GM12878 (cell line): ENCODE results near the gene RERE. TPM values are rescaled to one million over a fixed set of nuclear protein-coding genes. Genes with fewer than 3 reads are reported as not detected.
A peak's percentile ranks its signal among the peaks of the same experiment; 100 is the strongest.

Experiments used
- ATAC-seq: fragments of 200-7000 bp; cut with Tn5 transposase; 3 replicates; pipeline ENCODE4 v1.9.1; 2020; ENCODE audit warnings: mild to moderate bottlenecking, moderate library complexity
- BruUV-seq: library from RNA; stranded (reverse); fragments of 400-500 nt; replicated peaks from 2 replicates; lab custom pipeline; 2021; lab: Mats Ljungman, UMichigan
- CTCF ChIA-PET: fragments of 300-600 bp; sonication (Branson Sonifier 250); formaldehyde crosslinking; extraction: SDS; loops from one replicate; lab custom pipeline; 2021; ENCODE audit warnings: inconsistent platforms; lab: Yijun Ruan, JAX
- POLR2A ChIA-PET: fragments of 350-600 bp; formaldehyde crosslinking; extraction: SDS; loops from one replicate; lab custom pipeline; 2021; ENCODE audit warnings: inconsistent platforms; lab: Charles Lee
- RAD21 ChIA-PET: fragments of 300-600 bp; sonication (Branson Sonifier 250); formaldehyde crosslinking; loops from one replicate; lab custom pipeline; 2023; ENCODE audit warnings: antibody characterized with exemption; ENCODE audit not compliant: unreplicated experiment; lab: Charles Lee
- SMC1A ChIA-PET: fragments of 300-600 bp; sonication (Branson Sonifier 250); formaldehyde crosslinking; loops from one replicate; lab custom pipeline; 2023; ENCODE audit not compliant: unreplicated experiment, uncharacterized antibody; lab: Charles Lee
- DNase-seq: peaks from one replicate; pipeline ENCODE4 v3.0.0-alpha.2; 2011; ENCODE audit warnings: low read depth, low spot score
- FAIRE-seq: peaks from 3 replicates; lab custom pipeline; 2011; peaks lifted over from hg19 to GRCh38; lab: Jason Lieb, UNC
- H2AFZ ChIP-seq: 2 replicates; pipeline ENCODE4 v1.6.0; 2011; ENCODE audit warnings: low read depth, low read length, control low read depth; ENCODE audit not compliant: control insufficient read depth
- H3K27ac ChIP-seq: 2 replicates; pipeline ENCODE4 v1.5.1; 2011; ENCODE audit warnings: control low read depth; ENCODE audit not compliant: control insufficient read depth, insufficient read depth
- H3K27me3 ChIP-seq, 2 experiments: replicated peaks in 1 of 2; 2 replicates each; pipeline versions ENCODE4 v1.6.0 to v1.6.1; 2011; ENCODE audit warnings: low read length in 1 of 2; ENCODE audit not compliant: control insufficient read depth in 2 of 2, insufficient read depth in 2 of 2
- H3K36me3 ChIP-seq, 2 experiments: 2 replicates each; pipeline ENCODE4 v1.5.1; 2011; ENCODE audit warnings: low read length in 1 of 2; ENCODE audit not compliant: control insufficient read depth in 2 of 2, insufficient read depth in 2 of 2
- H3K4me1 ChIP-seq: 2 replicates; pipeline ENCODE4 v1.6.1; 2011; ENCODE audit warnings: mild to moderate bottlenecking, low read length, moderate library complexity, mixed read lengths; ENCODE audit not compliant: control insufficient read depth, insufficient read depth
- H3K4me2 ChIP-seq: 2 replicates; pipeline ENCODE4 v1.6.0; 2011; ENCODE audit warnings: control low read depth; ENCODE audit not compliant: control insufficient read depth, insufficient read depth
- H3K4me3 ChIP-seq: fragments of 200-600 bp; sonication (generic); 2 replicates; pipeline ENCODE4 v1.5.1; 2016
- H3K79me2 ChIP-seq: 2 replicates; pipeline ENCODE4 v1.6.0; 2011; ENCODE audit warnings: low read length; ENCODE audit not compliant: control insufficient read depth, insufficient read depth
- H3K9ac ChIP-seq: 2 replicates; pipeline ENCODE4 v1.8.0; 2011; ENCODE audit warnings: low read length, control low read depth, mixed read lengths; ENCODE audit not compliant: control insufficient read depth, insufficient read depth
- H3K9me3 ChIP-seq: replicated peaks from 3 replicates; pipeline ENCODE4 v1.5.1; 2011; ENCODE audit warnings: mild to moderate bottlenecking, low read length; ENCODE audit not compliant: control insufficient read depth, insufficient read depth
- H4K20me1 ChIP-seq: 2 replicates; pipeline ENCODE4 v1.6.0; 2011; ENCODE audit not compliant: control insufficient read depth, insufficient read depth
- CHD2 ChIP-seq: IDR thresholded peaks from 2 replicates; pipeline ENCODE4 v1.6.1; 2011; ENCODE audit warnings: low read depth, low read length, improper control_type of control experiment, borderline replicate concordance
- GATAD2B ChIP-seq: fragments of 450-650 bp; conservative IDR thresholded peaks from 2 replicates; pipeline ENCODE4 v1.6.1; 2017; ENCODE audit warnings: low read depth, mild to moderate bottlenecking, moderate library complexity
- HCFC1 ChIP-seq: fragments of 150-350 bp; IDR thresholded peaks from 2 replicates; pipeline ENCODE4 v1.6.1; 2014; ENCODE audit warnings: low read length
- NR2F1 ChIP-seq: fragments of 450-650 bp; conservative IDR thresholded peaks from 2 replicates; pipeline ENCODE4 v1.6.1; 2017; ENCODE audit warnings: mild to moderate bottlenecking
- SREBF1 ChIP-seq: IDR thresholded peaks from 2 replicates; pipeline ENCODE4 v1.6.1; 2012; ENCODE audit warnings: mild to moderate bottlenecking, low read length
- ZNF217 ChIP-seq: fragments of 450-650 bp; IDR thresholded peaks from 2 replicates; pipeline ENCODE4 v1.6.1; 2017; ENCODE audit warnings: antibody characterized with exemption, mild to moderate bottlenecking
- WGBS: methylation state at CpG from one replicate; pipeline ENCODE4 v1.1.6; 2016; ENCODE audit warnings: low lambda C conversion rate; ENCODE audit not compliant: insufficient replicate concordance, insufficient coverage; ENCODE audit errors: missing lambda C conversion rate; 5-methylcytosine and 5-hydroxymethylcytosine counted together
- in situ Hi-C: fragments of 300-500 bp; cut with MboI; formaldehyde crosslinking; loops from 9 replicates; pipeline ENCODE4 v1.14.3; 2018; ENCODE audit warnings: mixed read lengths
- intact Hi-C: fragments of 100-400 bp; cut with micrococcal nuclease; formaldehyde crosslinking; loops from one replicate; pipeline ENCODE4 v1.14.2; 2022; ENCODE audit not compliant: unreplicated experiment
- polyA plus RNA-seq, 11 experiments: library from polyadenylated mRNA; depleted of rRNA in 4 of 11; unstranded in 6 of 11; stranded (reverse) in 5 of 11; fragments of >200 nt; fragmentation: Nextera tagmentation in 4 of 11; fragmentation: Illumina TruSeq in 1 of 11; extraction: Ambion mirVana in 4 of 11; extraction: Trizol in 1 of 11; gene quantifications; 1 replicate in 1 of 11; 2 replicates in 10 of 11; pipeline versions ENCODE4 v1.2.1 to v1.2.3, GENCODE V29; 2011 to 2016; ENCODE audit warnings: inconsistent platforms in 2 of 11, missing spikeins in 2 of 11, low read depth in 1 of 11
- total RNA-seq, 4 experiments: library from RNA; depleted of rRNA in 3 of 4; stranded (reverse); fragments of >200 nt in 3 of 4; fragmentation: Illumina TruSeq in 1 of 4; extraction: Trizol in 1 of 4; gene quantifications; 2 replicates each; pipeline versions ENCODE4 v1.2.1 to v1.2.3, GENCODE V29; 2013 to 2021

Gene RERE
- total and polyA plus RNA-seq, 10 of the 15 experiments (the other 5 are each of a cell fraction or from before 2014, with no cell fraction given), result 5.2 to 60.5 (median 20.2) TPM

DNA sequence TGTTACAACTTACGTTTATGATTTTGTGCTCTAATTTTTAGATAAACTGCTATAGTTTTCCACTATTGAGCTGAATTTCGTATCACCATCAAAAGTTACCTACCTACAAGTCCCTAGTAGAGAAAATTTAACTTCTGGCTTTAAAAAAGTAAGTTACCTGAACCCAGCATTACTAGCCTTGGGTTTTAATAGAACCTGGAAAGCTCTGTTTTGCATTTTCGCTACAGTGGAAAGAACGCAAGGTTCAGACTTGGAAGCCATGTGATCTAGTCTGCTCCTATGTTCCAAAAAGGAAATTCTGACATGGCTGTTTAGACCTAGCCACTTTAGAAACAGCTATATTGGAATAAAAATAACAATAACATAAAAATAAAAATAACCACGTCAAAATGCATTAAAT is 389.0 kb downstream of the RERE start:
- SMC1A ChIA-PET, result interaction anchor here (0.9 to 3.2 kb wide), 16 partner anchors 9 to 273 kb away, joined by 3 to 24 read pairs (median 6); no protein-coding TSS in a partner anchor
- CTCF ChIA-PET, result interaction anchor here (0.8 to 2.1 kb wide), 11 partner anchors 9 to 299 kb away, joined by 3 to 14 read pairs (median 3); no protein-coding TSS in a partner anchor
- no peaks in the 10 kb centered on the region; the same call in none of the 2 replicates for H3K79me2 ChIP-seq
- BruUV-seq, result no TSS peak
- WGBS, result 52% methylated on average over 5 of the region's 5 CpGs
- H3K9me3 ChIP-seq, result no peaks in the 10 kb centered on the region
- H3K4me2 ChIP-seq, result peak overlapping the region; percentile 97; the same call in 1 of the 2 replicates
- no peaks in the 10 kb centered on the region for H3K27me3 ChIP-seq
- H3K9ac ChIP-seq, result no peak overlapping the region
- H3K4me1 ChIP-seq, result peaks cover 54% of the 10 kb centered on the region
- H2AFZ ChIP-seq, result no peak overlapping the region
- FAIRE-seq (no peak), DNase-seq (no peak), ATAC-seq (no peak)
- no peak for TF ChIP-seq ZNF217
- in situ Hi-C loops (no loop called here), intact Hi-C loops (loop anchor here (2.0 to 10.0 kb wide), 2 partner anchors 44 to 96 kb away; no protein-coding TSS in a partner anchor)
- H4K20me1 ChIP-seq, result peaks cover 8% of the 10 kb centered on the region; the same call in 1 of the 2 replicates
- RAD21 ChIA-PET, result interaction anchor here (0.9 to 4.3 kb wide), 15 partner anchors 9 to 334 kb away, joined by 3 to 33 read pairs (median 5); no protein-coding TSS in a partner anchor
- peak overlapping the region; percentile 71; the same call in 1 of the 2 replicates for H3K27ac ChIP-seq
- no peaks in the 10 kb centered on the region; a peak in 1 of 4 replicates for H3K36me3 ChIP-seq
- no peak overlapping the region for H3K4me3 ChIP-seq
- POLR2A ChIA-PET, result interaction anchor here (0.6 to 2.2 kb wide), 8 partner anchors 10 to 539 kb away, joined by 3 to 15 read pairs (median 4); no protein-coding TSS in a partner anchor

GRCh38 chr1:8427986-8428385 is 389.5 kb downstream of the RERE start:
- RAD21 ChIA-PET, result interaction anchor here (0.9 to 4.3 kb wide), 20 partner anchors 9 to 335 kb away, joined by 3 to 33 read pairs (median 5); no protein-coding TSS in a partner anchor
- Histone ChIP-seq H3K36me3 (no peaks in the 10 kb centered on the region; a peak in 1 of 4 replicates), H4K20me1 (peaks cover 8% of the 10 kb centered on the region; the same call in 1 of the 2 replicates), H3K9ac (peak overlapping the region; percentile 43; the same call in 1 of the 2 replicates), H3K79me2 (peaks cover 2% of the 10 kb centered on the region), H3K9me3 (no peaks in the 10 kb centered on the region), H3K4me3 (peak overlapping the region; percentile 25; the same call in 1 of the 2 replicates), H3K27me3 (no peaks in the 10 kb centered on the region), H3K4me1 (peaks cover 54% of the 10 kb centered on the region), H2AFZ (no peak overlapping the region), H3K4me2 (peak overlapping the region; percentile 97), H3K27ac (peak overlapping the region; percentile 71)
- POLR2A ChIA-PET, result interaction anchor here (0.6 to 2.2 kb wide), 11 partner anchors 9 to 539 kb away, joined by 3 to 15 read pairs (median 3); no protein-coding TSS in a partner anchor
- FAIRE-seq (no peak), ATAC-seq (no peak), DNase-seq (no peak)
- BruUV-seq, result no TSS peak
- SMC1A ChIA-PET, result interaction anchor here (0.8 to 3.2 kb wide), 21 partner anchors 9 to 273 kb away, joined by 3 to 24 read pairs (median 5); no protein-coding TSS in a partner anchor
- CTCF ChIA-PET, result interaction anchor here (0.6 to 2.1 kb wide), 16 partner anchors 8 to 413 kb away, joined by 3 to 14 read pairs (median 3); no protein-coding TSS in a partner anchor
- intact Hi-C loops, result loop anchor here (2.0 to 10.0 kb wide), 3 partner anchors 31 to 97 kb away; no protein-coding TSS in a partner anchor
- 23% methylated on average over 5 of the region's 5 CpGs for WGBS
- in situ Hi-C loops, result no loop called here
- TF ChIP-seq CHD2 (no peak), SREBF1 (no peak), HCFC1 (no peak), NR2F1 (no peak), GATAD2B (peak; percentile 22; the same call in 1 of the 2 replicates)
